Measurements from ENCODE around the gene TPSD1.

DNA sequence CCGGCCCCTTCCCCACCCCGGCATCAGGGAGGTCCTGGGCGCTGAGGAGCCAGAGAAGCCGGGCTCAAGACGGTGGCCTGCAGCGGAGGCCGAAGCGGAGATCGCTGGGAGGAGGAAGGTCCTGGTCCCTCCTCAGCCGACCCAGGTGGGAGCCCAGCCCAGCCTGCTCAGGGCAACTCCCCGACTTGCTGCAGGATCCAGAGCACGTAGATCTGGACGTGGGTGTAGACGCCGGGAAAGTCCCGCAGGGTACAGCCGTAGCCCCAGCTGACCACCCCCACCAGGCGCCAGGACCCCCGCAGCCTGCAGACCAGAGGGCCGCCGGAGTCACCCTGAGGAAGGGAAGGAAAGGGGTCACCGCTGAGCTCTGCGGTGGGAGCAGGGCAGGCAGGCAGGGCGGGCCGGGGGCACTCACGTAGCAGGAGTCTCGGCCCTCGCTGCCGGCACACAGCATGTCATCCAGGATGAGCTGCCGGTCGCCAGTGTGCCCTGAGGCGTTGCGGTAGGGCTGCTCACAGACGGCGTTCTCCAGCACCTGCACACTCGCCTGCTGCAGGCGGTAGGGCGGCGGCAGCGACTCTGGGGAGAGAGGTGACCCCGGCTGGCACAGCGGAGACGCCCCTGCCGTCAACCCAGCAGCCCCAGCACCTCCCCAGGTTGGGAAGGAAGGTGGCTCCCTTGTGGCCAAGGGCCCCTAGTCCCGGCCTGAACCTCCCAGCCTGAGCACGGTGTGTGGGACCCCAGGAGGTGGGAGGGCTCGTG, 5.4 kb downstream of the TPSD1 start:
- no peak for TF ChIP-seq ZNF274 (IDR thresholded peaks at IDR 0.05; ENCODE audit: low read depth, low read length)
- no peak for TF ChIP-seq YY1 (IDR thresholded peaks at IDR 0.05; ENCODE audit: insufficient read depth, insufficient read length)
- TF ChIP-seq SUZ12 (IDR thresholded peaks at IDR 0.05; ENCODE audit: extremely low read depth, insufficient read depth, insufficient read length), result no peak
